ENCODE measurements around the gene TPCN2. TPM values are rescaled to one million over a fixed set of nuclear protein-coding genes. Genes with fewer than 3 reads are reported as not detected.

Gene TPCN2
- total RNA-seq, 3 donors from 2014 or later (not counting 1 experiment from before 2014, with no cell fraction given) = 14.9 to 18.3 (median 18.2) TPM

- H3K27ac ChIP-seq (ENCODE audit: low read length) = no peak overlapping the region
- H3K4me1 ChIP-seq (ENCODE audit: control insufficient read depth, insufficient read depth, low read length) = peaks cover 5% of the 10 kb centered on the region
- H3K36me3 Mint-ChIP-seq = no peaks in the 10 kb centered on the region
- TF ChIP-seq, protein P1, sequence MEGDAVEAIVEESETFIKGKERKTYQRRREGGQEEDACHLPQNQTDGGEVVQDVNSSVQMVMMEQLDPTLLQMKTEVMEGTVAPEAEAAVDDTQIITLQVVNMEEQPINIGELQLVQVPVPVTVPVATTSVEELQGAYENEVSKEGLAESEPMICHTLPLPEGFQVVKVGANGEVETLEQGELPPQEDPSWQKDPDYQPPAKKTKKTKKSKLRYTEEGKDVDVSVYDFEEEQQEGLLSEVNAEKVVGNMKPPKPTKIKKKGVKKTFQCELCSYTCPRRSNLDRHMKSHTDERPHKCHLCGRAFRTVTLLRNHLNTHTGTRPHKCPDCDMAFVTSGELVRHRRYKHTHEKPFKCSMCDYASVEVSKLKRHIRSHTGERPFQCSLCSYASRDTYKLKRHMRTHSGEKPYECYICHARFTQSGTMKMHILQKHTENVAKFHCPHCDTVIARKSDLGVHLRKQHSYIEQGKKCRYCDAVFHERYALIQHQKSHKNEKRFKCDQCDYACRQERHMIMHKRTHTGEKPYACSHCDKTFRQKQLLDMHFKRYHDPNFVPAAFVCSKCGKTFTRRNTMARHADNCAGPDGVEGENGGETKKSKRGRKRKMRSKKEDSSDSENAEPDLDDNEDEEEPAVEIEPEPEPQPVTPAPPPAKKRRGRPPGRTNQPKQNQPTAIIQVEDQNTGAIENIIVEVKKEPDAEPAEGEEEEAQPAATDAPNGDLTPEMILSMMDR (IDR thresholded peaks at IDR 0.05) = no peak
- no peak overlapping the region for H3K4me3 ChIP-seq (ENCODE audit: low read length)
- no peaks in the 10 kb centered on the region for H3K9me3 ChIP-seq (ENCODE audit: control insufficient read depth, insufficient read depth, low read length)
- ATAC-seq (no peak), DNase-seq (no peak)
- no peaks in the 10 kb centered on the region for H3K27me3 ChIP-seq (ENCODE audit: control insufficient read depth, insufficient read depth, low read length)
- WGBS (ENCODE audit: insufficient coverage) = 97% methylated on average over 11 of the region's 11 CpGs
- H3K4me1 Mint-ChIP-seq = peaks cover 0 to 6% of the 10 kb centered on the region in 2 donors
- no peaks in the 10 kb centered on the region for H3K9me3 Mint-ChIP-seq
- H3K27me3 Mint-ChIP-seq (ENCODE audit: low read depth in 2 of 2) = no peaks in the 10 kb centered on the region
- no peak overlapping the region for H3K4me3 Mint-ChIP-seq
- peaks cover 12% of the 10 kb centered on the region for H3K36me3 ChIP-seq (ENCODE audit: control insufficient read depth, insufficient read depth, low read length)
- no peak overlapping the region for H3K27ac Mint-ChIP-seq
- intact Hi-C loops (cut with micrococcal nuclease) = loop anchor here (5.0 to 10.0 kb wide), 2 partner anchors 82 to 185 kb away; partner anchors contain the start of genes IGHMBP2 and MRPL21
Observed at GRCh38 chr11:69087133-69087524, 38.4 kb downstream of the TPCN2 start.

GRCh38 chr11:69087811-69088210, 39.1 kb downstream of the TPCN2 start:
- H3K27ac ChIP-seq (ENCODE audit: low read length) = no peak overlapping the region
- no peaks in the 10 kb centered on the region for H3K27me3 ChIP-seq (ENCODE audit: control insufficient read depth, insufficient read depth, low read length)
- peaks cover 0 to 6% of the 10 kb centered on the region in 2 donors for H3K4me1 Mint-ChIP-seq
- H3K36me3 Mint-ChIP-seq = no peaks in the 10 kb centered on the region
- no peak overlapping the region for H3K4me3 Mint-ChIP-seq
- no peak for ATAC-seq
- H3K27ac Mint-ChIP-seq = no peak overlapping the region
- TF ChIP-seq, protein P1 (IDR thresholded peaks at IDR 0.05) = no peak
- no peak for DNase-seq
- intact Hi-C loops (cut with micrococcal nuclease) = loop anchor here (5.0 to 10.0 kb wide), 2 partner anchors 83 to 186 kb away; partner anchors contain the start of genes IGHMBP2 and MRPL21
- 90% methylated on average over 14 of the region's 14 CpGs for WGBS (ENCODE audit: insufficient coverage)
- peaks cover 12% of the 10 kb centered on the region for H3K36me3 ChIP-seq (ENCODE audit: control insufficient read depth, insufficient read depth, low read length)
- H3K9me3 Mint-ChIP-seq = no peaks in the 10 kb centered on the region
- no peaks in the 10 kb centered on the region for H3K9me3 ChIP-seq (ENCODE audit: control insufficient read depth, insufficient read depth, low read length)
- H3K27me3 Mint-ChIP-seq (ENCODE audit: low read depth in 2 of 2) = no peaks in the 10 kb centered on the region
- peaks cover 5% of the 10 kb centered on the region for H3K4me1 ChIP-seq (ENCODE audit: control insufficient read depth, insufficient read depth, low read length)
- H3K4me3 ChIP-seq (ENCODE audit: low read length) = no peak overlapping the region

- no peak overlapping the region for H3K27ac Mint-ChIP-seq
- TF ChIP-seq, protein P1 (IDR thresholded peaks at IDR 0.05) = peak; percentile 64
- Histone ChIP-seq H3K27me3 (ENCODE audit: control insufficient read depth, insufficient read depth, low read length) (no peaks in the 10 kb centered on the region), H3K4me3 (ENCODE audit: low read length) (no peak overlapping the region), H3K9me3 (ENCODE audit: control insufficient read depth, insufficient read depth, low read length) (no peaks in the 10 kb centered on the region), H3K4me1 (ENCODE audit: control insufficient read depth, insufficient read depth, low read length) (peaks cover 5% of the 10 kb centered on the region), H3K27ac (ENCODE audit: low read length) (no peak overlapping the region), H3K36me3 (ENCODE audit: control insufficient read depth, insufficient read depth, low read length) (peaks cover 15% of the 10 kb centered on the region)
- ATAC-seq = peak; percentile 64 to 88 (median 78)
- WGBS (ENCODE audit: insufficient coverage) = 49% methylated on average over 9 of the region's 11 CpGs
- H3K4me1 Mint-ChIP-seq = peaks cover 0 to 8% of the 10 kb centered on the region in 2 donors
- H3K27me3 Mint-ChIP-seq (ENCODE audit: low read depth in 2 of 2) = no peaks in the 10 kb centered on the region
- H3K36me3 Mint-ChIP-seq = no peaks in the 10 kb centered on the region
- H3K9me3 Mint-ChIP-seq = no peaks in the 10 kb centered on the region
- intact Hi-C loops (cut with micrococcal nuclease) = loop anchor here (5.0 to 10.0 kb wide), 2 partner anchors 84 to 186 kb away; partner anchors contain the start of genes IGHMBP2 and MRPL21
- peak; percentile 49 to 74 for DNase-seq
- no peak overlapping the region for H3K4me3 Mint-ChIP-seq
Observed at GRCh38 chr11:69088676-69089146, 40.0 kb downstream of the TPCN2 start.

DNA sequence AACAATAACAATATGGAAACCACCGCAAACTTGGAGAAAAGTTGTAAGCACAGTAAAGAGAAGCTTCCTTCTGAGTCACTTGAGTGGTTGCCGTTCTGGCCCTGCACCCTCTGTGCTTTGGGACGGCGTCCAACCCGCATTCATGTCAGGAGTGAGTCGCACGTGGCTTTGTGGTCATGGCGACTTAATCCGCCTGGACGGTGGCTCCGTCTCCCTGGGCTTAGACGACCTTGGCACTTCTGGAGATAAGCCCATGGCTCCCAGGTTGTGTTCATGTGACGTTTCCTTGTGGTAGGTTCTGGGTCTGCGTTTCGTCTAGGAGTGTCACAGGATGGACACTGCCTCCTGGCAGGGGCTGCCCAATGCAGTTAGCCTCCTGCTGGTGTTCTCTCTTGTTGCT, 40.5 kb downstream of the TPCN2 start:
- peaks cover 0 to 11% of the 10 kb centered on the region in 2 donors for H3K4me1 Mint-ChIP-seq
- H3K27me3 ChIP-seq (ENCODE audit: control insufficient read depth, insufficient read depth, low read length) = no peaks in the 10 kb centered on the region
- no peak overlapping the region for H3K4me3 Mint-ChIP-seq
- H3K27me3 Mint-ChIP-seq (ENCODE audit: low read depth in 2 of 2) = no peaks in the 10 kb centered on the region
- H3K9me3 Mint-ChIP-seq = no peaks in the 10 kb centered on the region
- no peak overlapping the region for H3K27ac ChIP-seq (ENCODE audit: low read length)
- no peaks in the 10 kb centered on the region for H3K9me3 ChIP-seq (ENCODE audit: control insufficient read depth, insufficient read depth, low read length)
- DNase-seq (no peak), ATAC-seq (peak in 1 of 3 donors; percentile 26)
- TF ChIP-seq, protein P1 (IDR thresholded peaks at IDR 0.05) = no peak
- H3K36me3 Mint-ChIP-seq = no peaks in the 10 kb centered on the region
- H3K4me3 ChIP-seq (ENCODE audit: low read length) = no peak overlapping the region
- 53% methylated on average over 15 of the region's 15 CpGs for WGBS (ENCODE audit: insufficient coverage)
- no peak overlapping the region for H3K27ac Mint-ChIP-seq
- intact Hi-C loops (cut with micrococcal nuclease) = loop anchor here (5.0 to 10.0 kb wide), 2 partner anchors 84 to 187 kb away; partner anchors contain the start of genes IGHMBP2 and MRPL21
- H3K4me1 ChIP-seq (ENCODE audit: control insufficient read depth, insufficient read depth, low read length) = peaks cover 5% of the 10 kb centered on the region
- H3K36me3 ChIP-seq (ENCODE audit: control insufficient read depth, insufficient read depth, low read length) = peaks cover 15% of the 10 kb centered on the region

Data from natural killer cell (primary cell).